UCSD-AML1 (cell line): Measurements from ENCODE around the gene ARHGEF11.
"Not testable (repeated sequence)": the region's sequence is repeated elsewhere in the genome, so short reads cannot be mapped to it uniquely, and the experiment has no call there.

Experiments used
- DNase-seq: peaks from one replicate; lab custom pipeline; 2025; ENCODE audit not compliant: unreplicated experiment; lab: John Stamatoyannopoulos, UW

ARHGEF11 gene

GRCh38 chr1:157045250-157046218 is at the start of gene ARHGEF11:
ARHGEF11 (minus strand) TSS chr1:157045742; CDS start chr1:157044330, 1,412 bp downstream.
- DNase-seq, result peak; percentile 82

GRCh38 chr1:157095091-157095490 is 49.5 kb upstream of the ARHGEF11 start:
- no peak for DNase-seq

- no peak for DNase-seq
These were observed 47.3 kb upstream of the ARHGEF11 start for GRCh38 chr1:157092831-157093230.

GRCh38 chr1:157091668-157092273 is 46.2 kb upstream of the ARHGEF11 start:
- no peak for DNase-seq

- no peak for DNase-seq
These were observed 45.6 kb upstream of the ARHGEF11 start for GRCh38 chr1:157091186-157091585.

- no peak for DNase-seq
These were observed 45.2 kb upstream of the ARHGEF11 start for GRCh38 chr1:157090771-157091170.

GRCh38 chr1:157090196-157090647 is 44.7 kb upstream of the ARHGEF11 start:
- peak; percentile 81 for DNase-seq

GRCh38 chr1:157089789-157090188 is 44.2 kb upstream of the ARHGEF11 start:
- no peak for DNase-seq

- no peak for DNase-seq
These were observed 43.1 kb upstream of the ARHGEF11 start for GRCh38 chr1:157088607-157089006.

GRCh38 chr1:157087030-157087429 is 41.5 kb upstream of the ARHGEF11 start:
- no peak for DNase-seq

GRCh38 chr1:157086299-157086698 is 40.8 kb upstream of the ARHGEF11 start:
- DNase-seq, result no peak

- DNase-seq, result no peak
These were observed 39.9 kb upstream of the ARHGEF11 start for GRCh38 chr1:157085421-157085820.

GRCh38 chr1:157084720-157085119 is 39.2 kb upstream of the ARHGEF11 start:
- DNase-seq, result no peak

GRCh38 chr1:157081707-157082106 is 36.2 kb upstream of the ARHGEF11 start:
- no peak for DNase-seq

GRCh38 chr1:157080714-157081113 is 35.2 kb upstream of the ARHGEF11 start:
- no peak for DNase-seq

- no peak for DNase-seq
These were observed 31.9 kb upstream of the ARHGEF11 start for GRCh38 chr1:157077394-157077793.

- peak; percentile 59 for DNase-seq
These were observed 28.6 kb upstream of the ARHGEF11 start for GRCh38 chr1:157073944-157074685.

GRCh38 chr1:157069601-157070000 is 24.1 kb upstream of the ARHGEF11 start:
- no peak for DNase-seq

GRCh38 chr1:157059241-157059640 is 13.7 kb upstream of the ARHGEF11 start:
- not testable (repeated sequence) for DNase-seq

- DNase-seq, result no peak
These were observed 10.7 kb upstream of the ARHGEF11 start for GRCh38 chr1:157056269-157056668.

GRCh38 chr1:157055729-157056128 is 10.2 kb upstream of the ARHGEF11 start:
- DNase-seq, result not testable (repeated sequence)
